Kidney (tissue), 22 donors: ENCODE data around the gene CCSER1. TPM values are rescaled to one million over a fixed set of nuclear protein-coding genes. Genes with fewer than 3 reads are reported as not detected.

Experiments
- DNase-seq, 5 donors: peaks; one replicate each; pipeline ENCODE4 v3.0.0-alpha.2; 2013 to 2020
- FAIRE-seq: peaks from 2 replicates; lab custom pipeline; 2012; peaks lifted over from hg19 to GRCh38; lab: Jason Lieb, UNC
- H3K27ac ChIP-seq, 2 donors: one replicate each; pipeline ENCODE4 v1.7.0; 2013; ENCODE audit warnings: low read depth in 2 of 2, low read length in 2 of 2, inconsistent platforms in 1 of 2
- H3K27me3 ChIP-seq: one replicate; pipeline ENCODE4 v1.7.1; 2013; ENCODE audit warnings: low read length, inconsistent platforms; ENCODE audit not compliant: control insufficient read depth, insufficient read depth
- H3K36me3 ChIP-seq, 3 donors: one replicate each; pipeline versions ENCODE4 v1.7.0 to v1.7.1; 2013; ENCODE audit warnings: low read length in 3 of 3, control low read depth in 1 of 3, inconsistent platforms in 1 of 3; ENCODE audit not compliant: insufficient read depth in 3 of 3, control insufficient read depth in 2 of 3
- H3K4me1 ChIP-seq, 3 donors: one replicate each; pipeline versions ENCODE4 v1.7.0 to v1.7.1; 2013; ENCODE audit warnings: low read length in 3 of 3, inconsistent platforms in 1 of 3, low read depth in 1 of 3; ENCODE audit not compliant: control insufficient read depth in 2 of 3, insufficient read depth in 2 of 3
- H3K4me3 ChIP-seq, 3 donors: one replicate each; pipeline versions ENCODE4 v1.7.0 to v1.8.1; 2013; ENCODE audit warnings: low read length in 3 of 3, control low read depth in 1 of 3, inconsistent platforms in 1 of 3
- H3K9ac ChIP-seq, 3 donors: one replicate each; pipeline versions ENCODE4 v1.7.0 to v1.7.1; 2013; ENCODE audit warnings: low read length in 3 of 3, control low read depth in 1 of 3, inconsistent platforms in 1 of 3
- H3K9me3 ChIP-seq, 3 donors: one replicate each; pipeline versions ENCODE4 v1.7.0 to v1.7.1; 2013; ENCODE audit warnings: low read length in 3 of 3, control low read depth in 1 of 3, inconsistent platforms in 1 of 3; ENCODE audit not compliant: control insufficient read depth in 2 of 3, insufficient read depth in 1 of 3
- CTCF ChIP-seq: IDR thresholded peaks from 3 replicates; pipeline ENCODE4 v1.5.1; 2012; ENCODE audit warnings: mild to moderate bottlenecking, moderate library complexity, borderline replicate concordance; ENCODE audit not compliant: insufficient read depth; ENCODE audit errors: extremely low read depth
- intact Hi-C: fragments of 100-400 bp; cut with DNase I; formaldehyde crosslinking; loops from one replicate; pipeline ENCODE4 v1.11.1; 2022
- long read RNA-seq, 10 donors: library from polyadenylated mRNA in 1 of 10; unstranded in 1 of 10; transcript quantifications; one replicate each; pipeline ENCODE4 v2.0.0 and lab custom pipeline, GENCODE V29; 2021 to 2026
- polyA plus RNA-seq: library from polyadenylated mRNA; stranded (reverse); fragments of 350-450 nt; fragmentation: Illumina TruSeq; extraction: RNeasy Lipid Tissue Mini Kit (QIAGEN cat#74804); gene quantifications from one replicate; pipeline ENCODE4 v1.2.3, GENCODE V29; 2014; ENCODE audit warnings: low read depth, low replicate concordance; ENCODE audit not compliant: insufficient read depth
- total RNA-seq: library from RNA; stranded (reverse); fragmentation: NEBNext Ultra II Directional; extraction: Animal tissue kit (Norgen Biotek cat#: 25700); gene quantifications from one replicate; pipeline ENCODE4 v1.2.1, GENCODE V29; 2021
- donor health status: control.
- donor health status: control.
- donor health status: control.
- donor health status: control.
- donor health status: control.
- donor health status: DM: yes; HTN: yes; CAD: no.
- donor health status: Normal renal cell carcinoma (clear cell type).

Gene CCSER1
- total RNA-seq (26.8 TPM), polyA plus RNA-seq (4.2 TPM)
- long read RNA-seq, donor 1, result 0 reads
- long read RNA-seq, donor 2, result 0 reads
- long read RNA-seq, donor 3, partial matches to known transcripts, result 6 of 6 reads
- long read RNA-seq, donor 3, other reads (novel, unspliced or antisense), result 0 of 6 reads
- long read RNA-seq, donor 4, result 0 reads
- long read RNA-seq, donor 5, result 0 reads
- long read RNA-seq, donor 6, result 0 reads
- long read RNA-seq, donor 7, partial matches to known transcripts, result 0 of 11 reads
- long read RNA-seq, donor 7, other reads (novel, unspliced or antisense), result 11 of 11 reads
- long read RNA-seq, donor 8, result 0 reads
- long read RNA-seq, donor 9, result 0 reads
- long read RNA-seq, donor 10, result 0 reads

DNA sequence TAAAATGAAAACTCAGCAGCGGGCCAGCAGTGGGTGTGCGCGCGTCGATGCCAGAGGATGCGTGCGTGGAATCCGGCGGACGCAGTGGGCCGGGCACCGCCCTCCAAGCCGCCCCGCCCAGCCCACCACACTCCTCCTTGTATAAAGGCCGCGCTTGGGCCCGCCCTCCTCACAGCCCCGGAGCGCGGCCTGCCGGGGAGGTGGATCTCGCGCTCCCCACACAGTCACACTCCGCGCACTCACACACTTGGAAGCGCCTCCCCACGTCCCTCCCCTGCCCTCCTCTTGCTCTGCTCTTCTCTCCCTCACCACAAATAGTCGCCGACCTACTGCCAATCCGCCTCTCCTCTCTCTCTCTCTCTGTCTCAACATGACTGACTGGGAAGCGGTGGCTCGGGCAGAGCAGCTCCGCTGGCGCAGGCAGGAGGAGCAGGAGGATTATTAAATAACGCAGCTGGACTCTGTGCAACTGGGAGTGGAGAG lies at the start of gene CCSER1:
TSS of gene CCSER1 (plus strand) at position 172 of the 483 bp plus-strand sequence.
- Histone ChIP-seq H3K9me3 (no peaks in the 10 kb centered on the region), H3K36me3 (no peaks in the 10 kb centered on the region), H3K4me3 (peak within 1 kb of the TSS; percentile 66 to 86 (median 72)), H3K9ac (peak within 1 kb of the TSS; percentile 64 to 90 (median 70)), H3K4me1 (no peaks in the 10 kb centered on the region), H3K27ac (peak within 1 kb of the TSS; percentile 90 to 91), H3K27me3 (no peaks in the 10 kb centered on the region)
- DNase-seq, result peak; percentile 76 to 93 (median 90)
- FAIRE-seq, result no peak
- TF ChIP-seq CTCF, result no peak
- intact Hi-C loops, result no loop called here

DNA sequence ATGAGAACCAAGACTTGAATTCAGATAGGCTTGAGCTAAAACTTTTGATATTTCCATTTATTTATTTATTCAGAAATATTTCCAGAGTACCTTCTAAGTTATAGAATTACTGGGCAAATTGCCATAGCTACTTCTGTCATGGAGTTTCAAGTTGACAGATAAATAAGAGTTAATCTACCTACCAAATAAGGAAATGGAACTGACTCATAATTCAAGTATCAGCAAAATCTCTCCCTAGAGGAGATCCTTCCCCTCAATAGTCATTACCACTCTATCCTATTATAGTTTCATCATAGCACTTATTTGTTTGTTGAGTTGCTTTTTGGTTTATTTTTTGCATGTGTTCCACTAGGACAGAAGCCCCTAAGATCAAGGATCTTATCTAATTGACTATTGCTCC lies 48.8 kb upstream of the CCSER1 start:
- H3K9ac ChIP-seq, result no peak overlapping the region
- no peak for FAIRE-seq
- H3K36me3 ChIP-seq, result no peaks in the 10 kb centered on the region
- no peak for TF ChIP-seq CTCF
- no peak overlapping the region for H3K27ac ChIP-seq
- peaks cover 0 to 5% (median 0%) of the 10 kb centered on the region in 3 donors for H3K9me3 ChIP-seq
- H3K4me1 ChIP-seq, result no peaks in the 10 kb centered on the region
- H3K27me3 ChIP-seq, result no peaks in the 10 kb centered on the region
- no peak overlapping the region for H3K4me3 ChIP-seq
- no peak for DNase-seq
- intact Hi-C loops, result no loop called here

GRCh38 chr4:90080116-90080515 lies 47.1 kb upstream of the CCSER1 start:
- DNase-seq (no peak), FAIRE-seq (no peak)
- TF ChIP-seq CTCF, result no peak
- Histone ChIP-seq H3K27ac (no peak overlapping the region), H3K36me3 (no peaks in the 10 kb centered on the region), H3K9ac (no peak overlapping the region), H3K9me3 (peaks cover 0 to 5% (median 0%) of the 10 kb centered on the region in 3 donors), H3K27me3 (no peaks in the 10 kb centered on the region), H3K4me3 (no peak overlapping the region), H3K4me1 (no peaks in the 10 kb centered on the region)
- intact Hi-C loops, result no loop called here
